H1 (cell line): ENCODE measurements around the gene SMIM7. TPM values are rescaled to one million over a fixed set of nuclear protein-coding genes. Genes with fewer than 3 reads are reported as not detected.

Experiments used
- CTCF ChIA-PET: fragments of 300-600 bp; sonication (Branson Sonifier 250); formaldehyde crosslinking; loops from one replicate; lab custom pipeline; 2021; ENCODE audit not compliant: partially characterized antibody; lab: Charles Lee
- POLR2A ChIA-PET: fragments of 300-600 bp; sonication (Branson Sonifier 250); formaldehyde crosslinking; loops from one replicate; lab custom pipeline; 2021; ENCODE audit warnings: inconsistent platforms; ENCODE audit not compliant: partially characterized antibody; lab: Charles Lee
- DNase-seq, 2 experiments: peaks; one replicate each; pipeline versions ENCODE4 v3.0.0 to v3.0.0-alpha.2; 2010 to 2022; ENCODE audit warnings: low spot score in 2 of 2, low read depth in 1 of 2, mixed read lengths in 1 of 2
- FAIRE-seq: peaks from 2 replicates; lab custom pipeline; 2011; peaks lifted over from hg19 to GRCh38; lab: Jason Lieb, UNC
- H2AFZ ChIP-seq: 2 replicates; pipeline ENCODE4 v1.8.1; 2012; ENCODE audit warnings: low read length, inconsistent platforms
- H2AK5ac ChIP-seq: 2 replicates; pipeline ENCODE4 v1.6.1; 2013; ENCODE audit warnings: low read depth, low read length
- H2BK120ac ChIP-seq: replicated peaks from 2 replicates; pipeline ENCODE3; 2013; ENCODE audit warnings: low read depth, low read length, inconsistent platforms
- H2BK12ac ChIP-seq: 2 replicates; pipeline ENCODE4 v1.6.1; 2013; ENCODE audit warnings: low read depth, low read length
- H2BK15ac ChIP-seq: 2 replicates; pipeline ENCODE4 v1.6.1; 2013; ENCODE audit warnings: low read length
- H2BK20ac ChIP-seq: 2 replicates; pipeline ENCODE4 v1.6.1; 2013; ENCODE audit warnings: low read length
- H2BK5ac ChIP-seq: 2 replicates; pipeline ENCODE4 v1.6.1; 2013; ENCODE audit warnings: low read depth, low read length
- H3K14ac ChIP-seq: 2 replicates; pipeline ENCODE4 v1.6.1; 2013; ENCODE audit warnings: inconsistent platforms; ENCODE audit not compliant: insufficient read length
- H3K18ac ChIP-seq: 2 replicates; pipeline ENCODE4 v1.6.1; 2013; ENCODE audit warnings: low read length; ENCODE audit errors: extremely low read depth
- H3K23ac ChIP-seq: 2 replicates; pipeline ENCODE4 v1.6.1; 2013; ENCODE audit warnings: inconsistent platforms; ENCODE audit not compliant: insufficient read length
- H3K23me2 ChIP-seq: 2 replicates; pipeline ENCODE4 v1.6.1; 2013; ENCODE audit warnings: low read depth, low read length
- H3K27ac ChIP-seq: 2 replicates; pipeline ENCODE4 v1.6.1; 2011; ENCODE audit warnings: low read depth, low read length, inconsistent platforms
- H3K27me3 ChIP-seq, 4 experiments: replicated peaks in 1 of 4; 1 replicate in 1 of 4; 2 replicates in 3 of 4; pipeline versions ENCODE4 v1.6.1 to v1.8.1; 2011 to 2013; ENCODE audit warnings: low read length in 3 of 4, mild to moderate bottlenecking in 3 of 4, inconsistent platforms in 2 of 4, mixed read lengths in 2 of 4, moderate library complexity in 1 of 4; ENCODE audit not compliant: control insufficient read depth in 3 of 4, insufficient read depth in 3 of 4; ENCODE audit errors: extremely low read depth in 1 of 4
- H3K36me3 ChIP-seq, 4 experiments: 2 replicates each; pipeline versions ENCODE4 v1.6.1 to v1.8.1; 2011 to 2013; ENCODE audit warnings: mild to moderate bottlenecking in 4 of 4, low read length in 3 of 4, moderate library complexity in 2 of 4, control low read depth in 1 of 4, inconsistent platforms in 1 of 4; ENCODE audit not compliant: insufficient read depth in 4 of 4, control insufficient read depth in 2 of 4
- H3K4ac ChIP-seq: replicated peaks from 2 replicates; pipeline ENCODE3; 2013; ENCODE audit warnings: low read length, low read depth, mixed read lengths, inconsistent platforms; ENCODE audit not compliant: insufficient read length
- H3K4me1 ChIP-seq, 4 experiments: replicated peaks in 1 of 4; 1 replicate in 1 of 4; 2 replicates in 3 of 4; pipeline versions ENCODE4 v1.6.1 to v1.8.1; 2011 to 2013; ENCODE audit warnings: low read length in 3 of 4, inconsistent platforms in 2 of 4, mixed read lengths in 1 of 4; ENCODE audit not compliant: insufficient read depth in 4 of 4, control insufficient read depth in 3 of 4
- H3K4me2 ChIP-seq, 2 experiments: 2 replicates each; pipeline versions ENCODE4 v1.6.1 to v1.8.1; 2011 to 2013; ENCODE audit warnings: low read depth in 2 of 2, low read length in 2 of 2, control low read depth in 1 of 2, inconsistent platforms in 1 of 2, mild to moderate bottlenecking in 1 of 2; ENCODE audit not compliant: insufficient read depth in 1 of 2
- H3K4me3 ChIP-seq, 4 experiments: fragments of 200-600, 300-600 bp in 1 of 4; sonication (generic), shearing (Covaris generic), sonication (Bioruptor Twin) in 1 of 4; 2 replicates each; pipeline versions ENCODE4 v1.5.1 to v1.8.1; 2011 to 2016; ENCODE audit warnings: low read length in 4 of 4, low read depth in 3 of 4, control low read depth in 2 of 4, inconsistent platforms in 2 of 4, mild to moderate bottlenecking in 2 of 4, mixed read lengths in 1 of 4, moderate library complexity in 1 of 4; ENCODE audit not compliant: insufficient read depth in 2 of 4; ENCODE audit errors: extremely low read depth in 1 of 4
- H3K56ac ChIP-seq: replicated peaks from 2 replicates; pipeline ENCODE3; 2013; ENCODE audit warnings: low read depth, mild to moderate bottlenecking, mixed read lengths, low read length, inconsistent platforms; ENCODE audit not compliant: insufficient read length
- H3K79me1 ChIP-seq: 2 replicates; pipeline ENCODE4 v1.6.1; 2013; ENCODE audit warnings: low read depth, low read length, control low read depth
- H3K79me2 ChIP-seq, 2 experiments: 2 replicates each; pipeline versions ENCODE4 v1.6.1 to v1.8.1; 2012 to 2013; ENCODE audit warnings: low read length in 2 of 2, mild to moderate bottlenecking in 2 of 2, inconsistent platforms in 1 of 2; ENCODE audit not compliant: insufficient read depth in 2 of 2, control insufficient read depth in 1 of 2
- H3K9ac ChIP-seq, 4 experiments: replicated peaks in 1 of 4; 1 replicate in 1 of 4; 2 replicates in 3 of 4; pipeline versions ENCODE4 v1.6.1 to v1.8.1; 2011 to 2013; ENCODE audit warnings: low read depth in 3 of 4, low read length in 3 of 4, control low read depth in 2 of 4, mild to moderate bottlenecking in 2 of 4, moderate library complexity in 2 of 4, inconsistent platforms in 1 of 4; ENCODE audit errors: extremely low read depth in 1 of 4
- H3K9me3 ChIP-seq, 2 experiments: 2 replicates each; pipeline versions ENCODE4 v1.6.1 to v1.8.1; 2012 to 2013; ENCODE audit warnings: mild to moderate bottlenecking in 2 of 2, moderate library complexity in 2 of 2, control low read depth in 1 of 2, inconsistent platforms in 1 of 2, low read depth in 1 of 2, low read length in 1 of 2, mixed read lengths in 1 of 2; ENCODE audit not compliant: insufficient read depth in 2 of 2
- H4K20me1 ChIP-seq, 2 experiments: replicated peaks in 1 of 2; 2 replicates each; pipeline versions ENCODE3 to v1.8.1; 2011 to 2013; ENCODE audit warnings: inconsistent platforms in 2 of 2, low read length in 2 of 2, mild to moderate bottlenecking in 1 of 2; ENCODE audit not compliant: insufficient read depth in 2 of 2, control insufficient read depth in 1 of 2
- H4K5ac ChIP-seq: 2 replicates; pipeline ENCODE4 v1.6.1; 2013; ENCODE audit warnings: low read length, low read depth, mixed read lengths, inconsistent platforms; ENCODE audit not compliant: insufficient read length
- H4K8ac ChIP-seq: 2 replicates; pipeline ENCODE4 v1.8.0; 2013; ENCODE audit warnings: mild to moderate bottlenecking, moderate library complexity, low read length, inconsistent platforms; ENCODE audit not compliant: insufficient read depth; ENCODE audit errors: extremely low read depth
- H4K91ac ChIP-seq: replicated peaks from 2 replicates; pipeline ENCODE3; 2013; ENCODE audit warnings: low read length, mixed read lengths, inconsistent platforms; ENCODE audit not compliant: insufficient read length
- NRF1 ChIP-seq: IDR thresholded peaks from 2 replicates; pipeline ENCODE4 v1.6.1; 2011; ENCODE audit warnings: mild to moderate bottlenecking, low read depth, low read length, improper control_type of control experiment
- WGBS, 2 experiments: shearing (Covaris generic) in 1 of 2; methylation state at CpG; one replicate each; pipeline versions ENCODE4 v1.1.6 to v1.1.7; 2013 to 2015; ENCODE audit warnings: low lambda C conversion rate in 2 of 2, mixed read lengths in 2 of 2, inconsistent platforms in 1 of 2, low coverage in 1 of 2, missing lambda C conversion rate in 1 of 2; ENCODE audit not compliant: insufficient replicate concordance in 2 of 2, insufficient coverage in 1 of 2, insufficient read length in 1 of 2; ENCODE audit errors: extremely low coverage in 1 of 2, missing lambda C conversion rate in 1 of 2; 5-methylcytosine and 5-hydroxymethylcytosine counted together
- polyA plus RNA-seq, 7 experiments: library from polyadenylated mRNA; depleted of rRNA in 3 of 7; stranded (reverse) in 5 of 7; unstranded in 2 of 7; fragments of >200 nt in 5 of 7; fragments of 200-250 nt in 2 of 7; gene quantifications; 1 replicate in 5 of 7; 2 replicates in 1 of 7; 4 replicates in 1 of 7; pipeline versions ENCODE4 v1.2.1 to v1.2.3, GENCODE V29; 2011 to 2013; ENCODE audit warnings: missing spikeins in 2 of 7, mixed read lengths in 2 of 7
- total RNA-seq: library from RNA; stranded (reverse); fragmentation: NEBNext Ultra II Directional; extraction: Animal tissue kit (Norgen Biotek cat#: 25700); gene quantifications from 2 replicates; pipeline ENCODE4 v1.2.1, GENCODE V29; 2021
- TF ChIP-seq, protein P1 (sequence below): IDR thresholded peaks from 2 replicates; pipeline ENCODE4 v1.6.1; 2012; ENCODE audit warnings: low read length, inconsistent platforms

The SMIM7 gene
- total and polyA plus RNA-seq, 2 of the 8 experiments (the other 6 are each of a cell fraction or from before 2014, with no cell fraction given) = 55.5 to 67.5 TPM

DNA sequence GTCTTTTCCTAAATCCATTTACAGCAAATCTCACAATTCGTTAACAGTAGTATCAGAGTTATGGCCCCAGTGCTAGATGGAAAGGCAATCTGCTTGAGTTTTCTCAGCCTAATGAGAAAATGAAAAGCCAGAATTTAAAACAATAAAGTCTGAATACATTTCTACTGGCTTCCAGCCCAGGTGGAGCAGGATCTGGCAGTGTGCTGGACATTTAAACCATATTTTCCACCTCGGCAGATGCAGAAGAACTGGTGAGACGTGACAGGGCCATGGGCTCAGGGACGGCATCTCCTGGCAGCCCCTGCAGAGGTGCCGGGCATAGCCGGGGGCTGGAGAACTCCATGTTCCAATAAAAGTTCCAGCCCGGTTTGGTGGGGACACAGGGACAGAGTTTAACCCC, 7.1 kb downstream of the SMIM7 start:
- no peak overlapping the region for H4K8ac ChIP-seq
- H3K56ac ChIP-seq = no peak overlapping the region
- peaks cover 21 to 75% (median 50%) of the 10 kb centered on the region in 4 experiments for H3K36me3 ChIP-seq
- CTCF ChIA-PET = no interaction called here
- H3K18ac ChIP-seq = no peak overlapping the region
- no peak for DNase-seq
- no peak overlapping the region for H3K14ac ChIP-seq
- H3K4me3 ChIP-seq = no peak overlapping the region
- H3K23ac ChIP-seq = no peak overlapping the region
- H3K79me2 ChIP-seq = peaks cover 3 to 15% of the 10 kb centered on the region in 2 experiments; a peak in 2 of 4 replicates
- FAIRE-seq = no peak
- H2AK5ac ChIP-seq = no peak overlapping the region
- H4K20me1 ChIP-seq = peaks cover 5 to 13% of the 10 kb centered on the region in 2 experiments
- no peak overlapping the region for H3K4me2 ChIP-seq
- H3K23me2 ChIP-seq = no peaks in the 10 kb centered on the region
- 85% methylated on average over 7 of the region's 7 CpGs; no CpG with 5 or more reads in 1 of the 2 experiments for WGBS, 2 experiments
- H2BK12ac ChIP-seq = no peak overlapping the region
- no peak for TF ChIP-seq NRF1
- TF ChIP-seq, protein P1, sequence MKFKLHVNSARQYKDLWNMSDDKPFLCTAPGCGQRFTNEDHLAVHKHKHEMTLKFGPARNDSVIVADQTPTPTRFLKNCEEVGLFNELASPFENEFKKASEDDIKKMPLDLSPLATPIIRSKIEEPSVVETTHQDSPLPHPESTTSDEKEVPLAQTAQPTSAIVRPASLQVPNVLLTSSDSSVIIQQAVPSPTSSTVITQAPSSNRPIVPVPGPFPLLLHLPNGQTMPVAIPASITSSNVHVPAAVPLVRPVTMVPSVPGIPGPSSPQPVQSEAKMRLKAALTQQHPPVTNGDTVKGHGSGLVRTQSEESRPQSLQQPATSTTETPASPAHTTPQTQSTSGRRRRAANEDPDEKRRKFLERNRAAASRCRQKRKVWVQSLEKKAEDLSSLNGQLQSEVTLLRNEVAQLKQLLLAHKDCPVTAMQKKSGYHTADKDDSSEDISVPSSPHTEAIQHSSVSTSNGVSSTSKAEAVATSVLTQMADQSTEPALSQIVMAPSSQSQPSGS = no peak
- TF ChIP-seq, all 59 proteins: peak for 0
- Histone ChIP-seq H3K27me3 (no peaks in the 10 kb centered on the region), H2AFZ (no peak overlapping the region), H3K9me3 (no peaks in the 10 kb centered on the region), H3K79me1 (peaks cover 9% of the 10 kb centered on the region), H2BK120ac (no peak overlapping the region), H4K91ac (no peak overlapping the region), H3K27ac (no peak overlapping the region), H3K4me1 (no peaks in the 10 kb centered on the region), H2BK20ac (no peak overlapping the region), H3K9ac (no peak overlapping the region), H4K5ac (no peak overlapping the region), H3K4ac (no peak overlapping the region), H2BK15ac (no peak overlapping the region), H2BK5ac (no peak overlapping the region)
- POLR2A ChIA-PET = no interaction called here
